HepG2 (cell line): ENCODE results near the gene TP53. TPM values are rescaled to one million over a fixed set of nuclear protein-coding genes. Genes with fewer than 3 reads are reported as not detected.

Source experiments
- ATAC-seq: fragments of 200-7000 bp; cut with Tn5 transposase; 3 replicates; pipeline ENCODE4 v1.9.1; 2020; ENCODE audit warnings: mild to moderate bottlenecking, moderate library complexity
- BruUV-seq: library from RNA; stranded (reverse); fragments of 400-500 nt; replicated peaks from 2 replicates; lab custom pipeline; 2021; lab: Mats Ljungman, UMichigan
- CTCF ChIA-PET: fragments of 300-600 bp; formaldehyde crosslinking; extraction: SDS; loops from one replicate; lab custom pipeline; 2021; ENCODE audit warnings: low total read pairs, inconsistent platforms, low intra/inter-chr PET ratio; lab: Yijun Ruan, JAX
- POLR2A ChIA-PET: fragments of 350-600 bp; sonication (Branson Sonifier 250); formaldehyde crosslinking; loops from one replicate; lab custom pipeline; 2020; ENCODE audit warnings: antibody characterized with exemption, inconsistent platforms; lab: Yijun Ruan, JAX
- DNase-seq: peaks from one replicate; pipeline ENCODE4 v3.0.0-alpha.2; 2015; ENCODE audit warnings: low spot score
- FAIRE-seq: peaks from 3 replicates; lab custom pipeline; 2011; peaks lifted over from hg19 to GRCh38; lab: Jason Lieb, UNC
- H2AFZ ChIP-seq: one replicate; pipeline ENCODE4 v1.6.1; 2011; ENCODE audit warnings: low read length, inconsistent platforms
- H3K27ac ChIP-seq: fragments of 300-600 bp; 3 replicates; pipeline ENCODE4 v1.8.0; 2011; ENCODE audit warnings: mixed run types, mild to moderate bottlenecking, mixed read lengths, low read length, inconsistent platforms; ENCODE audit not compliant: insufficient read depth; ENCODE audit errors: extremely low read length
- H3K27me3 ChIP-seq, 2 experiments: fragments of 200-600 bp in 1 of 2; 2 replicates in 1 of 2; 3 replicates in 1 of 2; pipeline versions ENCODE4 v1.6.0 to v1.8.0; 2011; ENCODE audit warnings: low read length in 2 of 2, mild to moderate bottlenecking in 2 of 2, moderate library complexity in 2 of 2, inconsistent platforms in 1 of 2; ENCODE audit not compliant: insufficient read depth in 2 of 2, control insufficient read depth in 1 of 2
- H3K36me3 ChIP-seq, 2 experiments: fragments of 200-600 bp in 1 of 2; replicated peaks in 1 of 2; 2 replicates in 1 of 2; 3 replicates in 1 of 2; pipeline versions ENCODE4 v1.5.1 to v1.8.0; 2011; ENCODE audit warnings: low read length in 2 of 2, inconsistent platforms in 1 of 2; ENCODE audit not compliant: insufficient read depth in 2 of 2, control insufficient read depth in 1 of 2
- H3K4me1 ChIP-seq: 2 replicates; pipeline ENCODE4 v1.5.1; 2012; ENCODE audit warnings: low read length, inconsistent platforms; ENCODE audit not compliant: insufficient read depth
- H3K4me2 ChIP-seq: 2 replicates; pipeline ENCODE4 v1.6.0; 2011; ENCODE audit warnings: low read depth, low read length, inconsistent platforms
- H3K4me3 ChIP-seq, 3 experiments: fragments of 200-600 bp in 1 of 3; sonication (generic), shearing (Covaris generic) in 1 of 3; replicated peaks in 1 of 3; 2 replicates each; pipeline ENCODE4 v1.5.1; 2011 to 2016; ENCODE audit warnings: low read length in 3 of 3, inconsistent platforms in 2 of 3, low read depth in 2 of 3, mild to moderate bottlenecking in 2 of 3, control low read depth in 1 of 3, mixed read lengths in 1 of 3; ENCODE audit not compliant: insufficient read depth in 1 of 3
- H3K79me2 ChIP-seq: one replicate; pipeline ENCODE4 v1.6.1; 2011; ENCODE audit warnings: low read length, inconsistent platforms; ENCODE audit not compliant: insufficient read depth
- H3K9ac ChIP-seq: 2 replicates; pipeline ENCODE4 v1.6.0; 2011; ENCODE audit warnings: mild to moderate bottlenecking, low read depth, low read length, inconsistent platforms; ENCODE audit not compliant: insufficient read depth
- H3K9me3 ChIP-seq: 2 replicates; pipeline ENCODE4 v1.5.1; 2012; ENCODE audit warnings: mild to moderate bottlenecking, low read length
- H4K20me1 ChIP-seq: 2 replicates; pipeline ENCODE4 v1.6.0; 2011; ENCODE audit warnings: inconsistent platforms, mild to moderate bottlenecking, low read length, moderate library complexity; ENCODE audit not compliant: insufficient read depth
- AHR ChIP-seq: IDR thresholded peaks from 2 replicates; pipeline ENCODE4 v1.6.1; 2018; ENCODE audit warnings: missing genetic modification reagents, missing compliant biosample characterization
- ELF3 ChIP-seq: IDR thresholded peaks from 2 replicates; pipeline ENCODE4 v1.6.1; 2016; ENCODE audit warnings: missing genetic modification reagents, missing compliant biosample characterization
- NR1H2 ChIP-seq: sonication (generic); formaldehyde crosslinking; IDR thresholded peaks from 2 replicates; pipeline ENCODE4 v1.8.1; 2022; ENCODE audit warnings: low read depth, missing genetic modification reagents, borderline replicate concordance
- POLR2G ChIP-seq: fragments of 200-400 bp; formaldehyde crosslinking; IDR thresholded peaks from 2 replicates; pipeline ENCODE4 v1.6.1; 2018; ENCODE audit warnings: mild to moderate bottlenecking, low read depth, low read length, moderate library complexity
- SOX6 ChIP-seq, 2 experiments: fragments of 450-650 bp in 1 of 2; sonication (generic) in 1 of 2; formaldehyde crosslinking in 1 of 2; IDR thresholded peaks; 2 replicates each; pipeline versions ENCODE4 v1.4.0 to v1.6.1; 2017 to 2020; ENCODE audit warnings: antibody characterized with exemption in 1 of 2, mild to moderate bottlenecking in 1 of 2, missing genetic modification reagents in 1 of 2
- TEAD3 ChIP-seq: optimal IDR thresholded peaks from 2 replicates; pipeline ENCODE3; 2016; ENCODE audit warnings: borderline replicate concordance
- TOPORS ChIP-seq: sonication (generic); formaldehyde crosslinking; IDR thresholded peaks from 2 replicates; pipeline ENCODE4 v1.8.0; 2023; ENCODE audit warnings: mild to moderate bottlenecking, missing genetic modification reagents
- ZFP1 ChIP-seq: IDR thresholded peaks from 2 replicates; pipeline ENCODE4 v1.6.1; 2016
- ZFP82 ChIP-seq: sonication (generic); formaldehyde crosslinking; IDR thresholded peaks from 2 replicates; pipeline ENCODE4 v1.5.1; 2020; ENCODE audit warnings: mild to moderate bottlenecking, missing genetic modification reagents, borderline replicate concordance
- ZNF264 ChIP-seq: sonication (generic); formaldehyde crosslinking; IDR thresholded peaks from 2 replicates; pipeline ENCODE4 v1.4.0; 2020; ENCODE audit warnings: missing genetic modification reagents
- ZNF276 ChIP-seq: sonication (generic); formaldehyde crosslinking; IDR thresholded peaks from 2 replicates; pipeline ENCODE4 v1.4.0; 2020; ENCODE audit warnings: mild to moderate bottlenecking, low read depth, missing genetic modification reagents
- ZNF329 ChIP-seq: sonication (generic); formaldehyde crosslinking; IDR thresholded peaks from 2 replicates; pipeline ENCODE4 v1.9.0; 2021; ENCODE audit warnings: low read depth, mild to moderate bottlenecking, missing genetic modification reagents
- ZNF619 ChIP-seq: sonication (generic); formaldehyde crosslinking; IDR thresholded peaks from 2 replicates; pipeline ENCODE4 v1.4.0; 2020; ENCODE audit warnings: mild to moderate bottlenecking, missing genetic modification reagents
- ZSCAN9 ChIP-seq: IDR thresholded peaks from 2 replicates; pipeline ENCODE4 v1.6.1; 2016; ENCODE audit warnings: borderline replicate concordance
- WGBS: methylation state at CpG from one replicate; pipeline ENCODE4 v1.1.6; 2017; ENCODE audit warnings: low lambda C conversion rate; 5-methylcytosine and 5-hydroxymethylcytosine counted together
- in situ Hi-C: cut with HindIII; loops from 2 replicates; pipeline ENCODE4 v1.10.0; 2017; ENCODE audit warnings: low pct_unique_long_range_greater_than_20kb; ENCODE audit not compliant: extremely low pct_ligation_motif_present
- intact Hi-C: fragments of 100-400 bp; cut with micrococcal nuclease; formaldehyde crosslinking; loops from one replicate; pipeline ENCODE4 v1.10.0; 2022; ENCODE audit not compliant: unreplicated experiment
- polyA plus RNA-seq, 8 experiments: library from polyadenylated mRNA; depleted of rRNA in 3 of 8; stranded (reverse) in 7 of 8; unstranded in 1 of 8; fragments of >200 nt; fragmentation: Illumina TruSeq in 4 of 8; extraction: Trizol in 4 of 8; gene quantifications; 2 replicates each; pipeline versions ENCODE4 v1.2.1 to v1.2.3, GENCODE V29; 2011 to 2016; ENCODE audit warnings: low read depth in 4 of 8, missing spikeins in 1 of 8, mixed read lengths in 1 of 8; ENCODE audit not compliant: insufficient read depth in 1 of 8
- total RNA-seq, 5 experiments: library from RNA; depleted of rRNA; stranded (reverse); fragments of >200 nt; fragmentation: Illumina TruSeq; extraction: Trizol; gene quantifications; 2 replicates each; pipeline ENCODE4 v1.2.3, GENCODE V29; 2016; ENCODE audit warnings: low read depth in 1 of 5
- TF ChIP-seq, protein P1 (sequence below): sonication (generic); formaldehyde crosslinking; IDR thresholded peaks from 2 replicates; pipeline ENCODE4 v1.5.0; 2020; ENCODE audit warnings: missing genetic modification reagents, mild to moderate bottlenecking, borderline replicate concordance
- TF ChIP-seq, protein P2 (sequence below): fragments of 450-650 bp; IDR thresholded peaks from 2 replicates; pipeline ENCODE4 v1.6.1; 2017

TP53 gene
- total and polyA plus RNA-seq, 2 of the 13 experiments (the other 11 are each of a cell fraction or from before 2014, with no cell fraction given) = 17.1 to 29.9 TPM

GRCh38 chr17:7709031-7709430 lies 21.7 kb upstream of the TP53 start:
- intact Hi-C loops = no loop called here
- H3K36me3 ChIP-seq = no peaks in the 10 kb centered on the region
- H3K4me1 ChIP-seq = peaks cover 16% of the 10 kb centered on the region; the same call in 1 of the 2 replicates
- no peaks in the 10 kb centered on the region for H3K79me2 ChIP-seq
- H3K4me2 ChIP-seq = no peak overlapping the region
- no peak overlapping the region for H3K9ac ChIP-seq
- peaks cover 8 to 73% of the 10 kb centered on the region in 2 experiments for H3K27me3 ChIP-seq
- CTCF ChIA-PET = no interaction called here
- no TSS peak for BruUV-seq
- WGBS = 60% methylated on average over 1 of the region's 11 CpGs
- H3K4me3 ChIP-seq = no peak overlapping the region
- no peaks in the 10 kb centered on the region for H3K9me3 ChIP-seq
- no peak for ATAC-seq
- H2AFZ ChIP-seq = no peak overlapping the region
- POLR2A ChIA-PET = no interaction called here
- TF ChIP-seq ELF3 (CRISPR knock-in tag) (no peak), ZFP1 (CRISPR knock-in tag) (no peak), ZNF329 (CRISPR knock-in tag) (no peak), NR1H2 (CRISPR knock-in tag) (no peak), TEAD3 (no peak), ZNF264 (CRISPR knock-in tag) (no peak), ZNF276 (CRISPR knock-in tag) (no peak), ZSCAN9 (CRISPR knock-in tag) (no peak), ZFP82 (no peak), TOPORS (CRISPR knock-in tag) (no peak), SOX6 (IDR thresholded peaks at IDR 0.05) (no peak), SOX6 (CRISPR knock-in tag; IDR thresholded peaks at IDR 0.05) (no peak), ZNF619 (no peak), AHR (CRISPR knock-in tag) (no peak), POLR2G (no peak)
- TF ChIP-seq, protein P1, sequence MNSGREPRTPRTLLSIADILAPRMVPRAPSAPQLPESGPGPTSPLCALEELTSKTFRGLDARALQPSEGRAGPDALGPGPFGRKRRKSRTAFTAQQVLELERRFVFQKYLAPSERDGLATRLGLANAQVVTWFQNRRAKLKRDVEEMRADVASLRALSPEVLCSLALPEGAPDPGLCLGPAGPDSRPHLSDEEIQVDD (CRISPR knock-in tag) = no peak
- TF ChIP-seq, protein P2, sequence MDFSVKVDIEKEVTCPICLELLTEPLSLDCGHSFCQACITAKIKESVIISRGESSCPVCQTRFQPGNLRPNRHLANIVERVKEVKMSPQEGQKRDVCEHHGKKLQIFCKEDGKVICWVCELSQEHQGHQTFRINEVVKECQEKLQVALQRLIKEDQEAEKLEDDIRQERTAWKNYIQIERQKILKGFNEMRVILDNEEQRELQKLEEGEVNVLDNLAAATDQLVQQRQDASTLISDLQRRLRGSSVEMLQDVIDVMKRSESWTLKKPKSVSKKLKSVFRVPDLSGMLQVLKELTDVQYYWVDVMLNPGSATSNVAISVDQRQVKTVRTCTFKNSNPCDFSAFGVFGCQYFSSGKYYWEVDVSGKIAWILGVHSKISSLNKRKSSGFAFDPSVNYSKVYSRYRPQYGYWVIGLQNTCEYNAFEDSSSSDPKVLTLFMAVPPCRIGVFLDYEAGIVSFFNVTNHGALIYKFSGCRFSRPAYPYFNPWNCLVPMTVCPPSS = no peak
- TF ChIP-seq, all 625 proteins: peak for 0
- in situ Hi-C loops = no loop called here
- no peaks in the 10 kb centered on the region for H4K20me1 ChIP-seq
- no peak overlapping the region for H3K27ac ChIP-seq
- no peak for DNase-seq
- no peak for FAIRE-seq
